ENCODE data around the gene CNTF. TPM values are rescaled to one million over a fixed set of nuclear protein-coding genes. Genes with fewer than 3 reads are reported as not detected.
A peak's percentile ranks its signal among the peaks of the same experiment; 100 is the strongest.

The CNTF gene
- total and polyA plus RNA-seq, 2 of the 4 experiments (the other 2 are of a cell fraction), result 1.2 to 2.3 TPM

GRCh38 chr11:58573451-58574104 is 48.9 kb upstream of the CNTF start:
- Histone ChIP-seq H3K4ac (ENCODE audit: low read depth, low read length) (peak overlapping the region; percentile 89), H2BK15ac (ENCODE audit: low read depth, low read length) (peak overlapping the region; percentile 92; the same call in 2 of the 3 replicates), H4K91ac (ENCODE audit: insufficient read depth, low read depth, low read length) (peak overlapping the region; percentile 69), H2AFZ (replicated peaks; ENCODE audit: low read length, poor library complexity) (peak overlapping the region; percentile 38), H2AK9ac (replicated peaks; ENCODE audit: low read depth, low read length, poor library complexity) (no peak overlapping the region), H3K27ac (ENCODE audit: insufficient read depth, low read length) (peak overlapping the region; percentile 82), H3K79me1 (ENCODE audit: low read depth in 1 of 2, low read length in 2 of 2) (peaks cover 8 to 26% of the 10 kb centered on the region in 2 experiments; a peak in 3 of 4 replicates), H3K18ac (ENCODE audit: low read depth, low read length) (peak overlapping the region; percentile 94; the same call in 1 of the 2 replicates), H3K9me1 (ENCODE audit: insufficient read depth, low read length) (peaks cover 5% of the 10 kb centered on the region), H4K5ac (ENCODE audit: low read depth, low read length) (peak overlapping the region; percentile 97), H3K4me2 (ENCODE audit: low read depth, low read length) (peak overlapping the region; percentile 66), H3K56ac (ENCODE audit: extremely low read depth, insufficient read depth, low read length) (peak overlapping the region; percentile 26; the same call in 1 of the 2 replicates), H3K27me3 (ENCODE audit: control insufficient read depth, insufficient read depth, low read length) (no peaks in the 10 kb centered on the region), H3K4me1 (ENCODE audit: control insufficient read depth, insufficient read depth, low read length) (peaks cover 15% of the 10 kb centered on the region), H4K8ac (ENCODE audit: low read depth in 2 of 2, low read length in 2 of 2) (peak overlapping the region; percentile 78 to 87), H2BK5ac (ENCODE audit: low read depth, low read length, poor library complexity, severe bottlenecking) (peak overlapping the region; percentile 94), H3K36me3 (ENCODE audit: control insufficient read depth, insufficient read depth, low read length) (0 out of 2 replicates have a peak, but pooled peaks cover 2% of the 10 kb centered on the region), H2BK120ac (ENCODE audit: low read depth, low read length) (peak overlapping the region; percentile 88), H3K14ac (replicated peaks; ENCODE audit: low read depth, low read length) (peak overlapping the region; percentile 74), H2BK20ac (ENCODE audit: low read depth, low read length) (peak overlapping the region; percentile 91), H4K20me1 (ENCODE audit: insufficient read depth, low read length) (no peaks in the 10 kb centered on the region), H3K23ac (ENCODE audit: low read depth, low read length) (peak overlapping the region; percentile 33; the same call in 1 of the 2 replicates), H3K9ac (ENCODE audit: low read depth, low read length) (peak overlapping the region; percentile 9; the same call in 1 of the 2 replicates), H3K9me3 (ENCODE audit: control insufficient read depth, insufficient read depth, low read length) (no peaks in the 10 kb centered on the region), H3K4me3 (ENCODE audit: insufficient read depth, low read depth, low read length) (no peak overlapping the region), H2AK5ac (ENCODE audit: low read depth, low read length) (peak overlapping the region; percentile 81; the same call in 1 of the 2 replicates)
- intact Hi-C loops (cut with micrococcal nuclease) (loop anchor here (10.0 kb wide), 1 partner anchor 981 kb away; no protein-coding TSS in a partner anchor), dilution Hi-C loops (cut with HindIII; ENCODE audit: low sequenced_read_pairs, unreplicated experiment) (no loop called here), in situ Hi-C loops (cut with MboI; ENCODE audit: low sequenced_read_pairs) (loop anchor here (5.0 to 10.0 kb wide), 2 partner anchors 104 to 331 kb away; no protein-coding TSS in a partner anchor)
- POLR2A ChIA-PET (ENCODE audit: unreplicated experiment), result no interaction called here
- peak; percentile 18 for ATAC-seq (ENCODE audit: low read depth)
- DNase-seq, result peak; percentile 85
- WGBS, 2 experiments (ENCODE audit: extremely low coverage in 2 of 2, insufficient read length in 1 of 2), result 40% methylated on average over 1 of the region's 4 CpGs; no CpG with 5 or more reads in 1 of the 2 experiments
- CTCF ChIA-PET, result no interaction called here
- TF ChIP-seq BHLHE40 (IDR thresholded peaks at IDR 0.05; ENCODE audit: low read depth, low read length) (peak; percentile 29; the same call in 1 of the 2 replicates), CEBPB (IDR thresholded peaks at IDR 0.05; ENCODE audit: low read depth, low read length) (peak; percentile 62), FOS (IDR thresholded peaks at IDR 0.05; ENCODE audit: low read depth, low read length) (peak; percentile 67), USF2 (IDR thresholded peaks at IDR 0.05; ENCODE audit: low read depth, low read length) (no peak)
- BruUV-seq (replicated peaks), result no TSS peak
